NCI-H1930 (cell line): ENCODE data around the gene SWAP70.
"Not testable (repeated sequence)": the region's sequence is repeated elsewhere in the genome, so short reads cannot be mapped to it uniquely, and the experiment has no call there.

Source experiments
- DNase-seq, 2 experiments: peaks; one replicate each; lab custom pipeline; 2025; lab: John Stamatoyannopoulos, UW

SWAP70 gene

GRCh38 chr11:9722023-9722422 is 58.1 kb downstream of the SWAP70 start:
- DNase-seq: no peak

GRCh38 chr11:9722893-9723292 is 59.0 kb downstream of the SWAP70 start:
- DNase-seq: no peak

- no peak for DNase-seq
These were observed 62.6 kb downstream of the SWAP70 start for GRCh38 chr11:9726321-9727022.

- DNase-seq: no peak
These were observed 64.2 kb downstream of the SWAP70 start for GRCh38 chr11:9728058-9728457.

- no peak for DNase-seq
These were observed 67.4 kb downstream of the SWAP70 start for GRCh38 chr11:9731256-9731655.

GRCh38 chr11:9732453-9732852 is 68.6 kb downstream of the SWAP70 start:
- no peak for DNase-seq

GRCh38 chr11:9733212-9733611 is 69.3 kb downstream of the SWAP70 start:
- no peak for DNase-seq

GRCh38 chr11:9735236-9735635 is 71.4 kb downstream of the SWAP70 start:
- DNase-seq: no peak

GRCh38 chr11:9735919-9736318 is 72.0 kb downstream of the SWAP70 start:
- no peak for DNase-seq

- DNase-seq: no peak
These were observed 72.5 kb downstream of the SWAP70 start for GRCh38 chr11:9736365-9736764.

GRCh38 chr11:9738116-9738515 is 74.2 kb downstream of the SWAP70 start:
- no peak for DNase-seq

GRCh38 chr11:9738707-9739106 is 74.8 kb downstream of the SWAP70 start:
- DNase-seq: no peak

- DNase-seq: no peak
These were observed 75.4 kb downstream of the SWAP70 start for GRCh38 chr11:9739123-9739900.

GRCh38 chr11:9740202-9740883 is 76.5 kb downstream of the SWAP70 start:
- DNase-seq: no peak

GRCh38 chr11:9741260-9741659 is 77.4 kb downstream of the SWAP70 start:
- no peak for DNase-seq

GRCh38 chr11:9743512-9743911 is 79.6 kb downstream of the SWAP70 start:
- DNase-seq: not testable (repeated sequence)

GRCh38 chr11:9745411-9746211 is 81.7 kb downstream of the SWAP70 start:
- DNase-seq: no peak

GRCh38 chr11:9747229-9747628 is 83.4 kb downstream of the SWAP70 start:
- no peak for DNase-seq

GRCh38 chr11:9747828-9748227 is 84.0 kb downstream of the SWAP70 start:
- DNase-seq: no peak

- DNase-seq: peak in 1 of 2 experiments; percentile 3
These were observed 84.6 kb downstream of the SWAP70 start for GRCh38 chr11:9748361-9748970.

GRCh38 chr11:9750551-9750950 is 86.7 kb downstream of the SWAP70 start:
- DNase-seq: no peak

GRCh38 chr11:9752091-9752490 is 88.2 kb downstream of the SWAP70 start:
- DNase-seq: no peak
